Liver (tissue), 9 donors: ENCODE data around the gene SYTL1. TPM values are rescaled to one million over a fixed set of nuclear protein-coding genes. Genes with fewer than 3 reads are reported as not detected.

Experiments
- DNase-seq: peaks from one replicate; pipeline ENCODE4 v3.0.0-alpha.2; 2017; ENCODE audit warnings: low spot score
- H3K27ac ChIP-seq, 2 donors: one replicate each; pipeline ENCODE4 v1.7.0; 2013; ENCODE audit warnings: inconsistent platforms in 2 of 2, low read length in 2 of 2, control low read depth in 1 of 2, low read depth in 1 of 2, mild to moderate bottlenecking in 1 of 2
- H3K27me3 ChIP-seq, 4 donors: one replicate each; pipeline versions ENCODE4 v1.6.1 to v1.7.0; 2013; ENCODE audit warnings: low read length in 3 of 4, inconsistent platforms in 1 of 4, mild to moderate bottlenecking in 1 of 4, moderate library complexity in 1 of 4; ENCODE audit not compliant: control insufficient read depth in 4 of 4, insufficient read depth in 4 of 4
- H3K36me3 ChIP-seq, 4 donors: one replicate each; pipeline versions ENCODE4 v1.6.1 to v1.7.0; 2013; ENCODE audit warnings: low read length in 3 of 4, mild to moderate bottlenecking in 3 of 4, low read depth in 1 of 4, moderate library complexity in 1 of 4; ENCODE audit not compliant: control insufficient read depth in 4 of 4, insufficient read depth in 3 of 4
- H3K4me1 ChIP-seq, 4 donors: one replicate each; pipeline versions ENCODE4 v1.6.1 to v1.7.0; 2013; ENCODE audit warnings: low read length in 3 of 4, mild to moderate bottlenecking in 3 of 4, moderate library complexity in 1 of 4; ENCODE audit not compliant: control insufficient read depth in 4 of 4, insufficient read depth in 4 of 4
- H3K4me3 ChIP-seq, 3 donors: one replicate each; pipeline versions ENCODE4 v1.6.1 to v1.7.0; 2013; ENCODE audit warnings: low read length in 3 of 3, control low read depth in 1 of 3, low read depth in 1 of 3, mild to moderate bottlenecking in 1 of 3
- H3K9ac ChIP-seq, 2 donors: one replicate each; pipeline ENCODE4 v1.7.0; 2013; ENCODE audit warnings: low read length in 2 of 2, mild to moderate bottlenecking in 2 of 2, moderate library complexity in 2 of 2, control low read depth in 1 of 2, low read depth in 1 of 2
- H3K9me3 ChIP-seq, 4 donors: one replicate each; pipeline versions ENCODE4 v1.6.1 to v1.7.0; 2013; ENCODE audit warnings: low read length in 3 of 4; ENCODE audit not compliant: control insufficient read depth in 4 of 4
- FOXA1 ChIP-seq: IDR thresholded peaks from 2 replicates; pipeline ENCODE4 v1.6.1; 2016; ENCODE audit warnings: antibody characterized with exemption
- FOXA2 ChIP-seq: IDR thresholded peaks from 2 replicates; pipeline ENCODE4 v1.6.1; 2016; ENCODE audit warnings: antibody characterized with exemption
- GABPA ChIP-seq, 2 donors: IDR thresholded peaks in 1 of 2; conservative IDR thresholded peaks in 1 of 2; 2 replicates each; pipeline ENCODE4 v1.6.1; 2016; ENCODE audit warnings: antibody characterized with exemption in 2 of 2, mild to moderate bottlenecking in 1 of 2, moderate library complexity in 1 of 2
- HNF4A ChIP-seq, 2 donors: conservative IDR thresholded peaks; 2 replicates each; pipeline ENCODE4 v1.6.1; 2016; ENCODE audit warnings: antibody characterized with exemption in 2 of 2, mild to moderate bottlenecking in 2 of 2
- HNF4G ChIP-seq: IDR thresholded peaks from 2 replicates; pipeline ENCODE4 v1.6.1; 2016; ENCODE audit warnings: antibody characterized with exemption
- JUND ChIP-seq, 2 donors: IDR thresholded peaks; 2 replicates each; pipeline ENCODE4 v1.6.1; 2016; ENCODE audit warnings: antibody characterized with exemption in 2 of 2
- MAX ChIP-seq: IDR thresholded peaks from 2 replicates; pipeline ENCODE4 v1.6.1; 2016; ENCODE audit warnings: antibody characterized with exemption
- NR2F2 ChIP-seq: IDR thresholded peaks from 2 replicates; pipeline ENCODE4 v1.6.1; 2016; ENCODE audit warnings: antibody characterized with exemption
- RAD21 ChIP-seq, 2 donors: IDR thresholded peaks; 2 replicates each; pipeline ENCODE4 v1.6.1; 2016; ENCODE audit warnings: antibody characterized with exemption in 2 of 2, mild to moderate bottlenecking in 2 of 2
- RXRA ChIP-seq, 2 donors: IDR thresholded peaks; 2 replicates each; pipeline ENCODE4 v1.6.1; 2017 to 2018; ENCODE audit warnings: antibody characterized with exemption in 2 of 2, mild to moderate bottlenecking in 1 of 2
- SP1 ChIP-seq: IDR thresholded peaks from 2 replicates; pipeline ENCODE4 v1.6.1; 2018; ENCODE audit warnings: antibody characterized with exemption, mild to moderate bottlenecking
- TAF1 ChIP-seq: conservative IDR thresholded peaks from 2 replicates; pipeline ENCODE4 v1.6.1; 2016; ENCODE audit warnings: antibody characterized with exemption, mild to moderate bottlenecking
- YY1 ChIP-seq: IDR thresholded peaks from 2 replicates; pipeline ENCODE4 v1.6.1; 2016; ENCODE audit warnings: antibody characterized with exemption, mild to moderate bottlenecking
- WGBS: extraction: QIAGEN DNeasy Blood & Tissue Kit; methylation state at CpG from one replicate; pipeline ENCODE4 v1.1.7; 2013; 5-methylcytosine and 5-hydroxymethylcytosine counted together
- polyA plus RNA-seq, 2 donors: library from polyadenylated mRNA; stranded (reverse) in 1 of 2; unstranded in 1 of 2; fragments of 200-250 nt in 1 of 2; fragments of >200 nt in 1 of 2; fragmentation: Nextera tagmentation in 1 of 2; extraction: Ambion mirVana in 1 of 2; gene quantifications; one replicate each; pipeline versions ENCODE4 v1.2.1 to v1.2.3, GENCODE V29; 2013 to 2015
- total RNA-seq, 2 donors: library from RNA; depleted of rRNA; stranded (reverse); fragments of >200 nt; gene quantifications; one replicate each; pipeline ENCODE4 v1.2.3, GENCODE V29; 2014
- TF ChIP-seq, protein P1 (sequence below): IDR thresholded peaks from 2 replicates; pipeline ENCODE4 v1.6.1; 2016; ENCODE audit warnings: antibody characterized with exemption
- TF ChIP-seq, protein P2 (sequence below): fragments of 150-350 bp; IDR thresholded peaks from 2 replicates; pipeline ENCODE4 v1.5.1; 2017; ENCODE audit warnings: improper control_type of control experiment, low read depth, low read length; ENCODE audit not compliant: missing input control
- TF ChIP-seq, protein P3 (sequence below): IDR thresholded peaks from 2 replicates; pipeline ENCODE4 v1.6.1; 2016; ENCODE audit warnings: antibody characterized with exemption
- TF ChIP-seq, protein P4 (sequence below): IDR thresholded peaks from 2 replicates; pipeline ENCODE4 v1.6.1; 2016; ENCODE audit warnings: antibody characterized with exemption, mild to moderate bottlenecking
- donor health status: healthy.
- donor health status: healthy.
- donor health status: healthy.
- donor health status: healthy.
- donor health status: healthy.

The SYTL1 gene
- total and polyA plus RNA-seq, 4 donors, result 0.73 to 3.9 (median 1.4) TPM

DNA sequence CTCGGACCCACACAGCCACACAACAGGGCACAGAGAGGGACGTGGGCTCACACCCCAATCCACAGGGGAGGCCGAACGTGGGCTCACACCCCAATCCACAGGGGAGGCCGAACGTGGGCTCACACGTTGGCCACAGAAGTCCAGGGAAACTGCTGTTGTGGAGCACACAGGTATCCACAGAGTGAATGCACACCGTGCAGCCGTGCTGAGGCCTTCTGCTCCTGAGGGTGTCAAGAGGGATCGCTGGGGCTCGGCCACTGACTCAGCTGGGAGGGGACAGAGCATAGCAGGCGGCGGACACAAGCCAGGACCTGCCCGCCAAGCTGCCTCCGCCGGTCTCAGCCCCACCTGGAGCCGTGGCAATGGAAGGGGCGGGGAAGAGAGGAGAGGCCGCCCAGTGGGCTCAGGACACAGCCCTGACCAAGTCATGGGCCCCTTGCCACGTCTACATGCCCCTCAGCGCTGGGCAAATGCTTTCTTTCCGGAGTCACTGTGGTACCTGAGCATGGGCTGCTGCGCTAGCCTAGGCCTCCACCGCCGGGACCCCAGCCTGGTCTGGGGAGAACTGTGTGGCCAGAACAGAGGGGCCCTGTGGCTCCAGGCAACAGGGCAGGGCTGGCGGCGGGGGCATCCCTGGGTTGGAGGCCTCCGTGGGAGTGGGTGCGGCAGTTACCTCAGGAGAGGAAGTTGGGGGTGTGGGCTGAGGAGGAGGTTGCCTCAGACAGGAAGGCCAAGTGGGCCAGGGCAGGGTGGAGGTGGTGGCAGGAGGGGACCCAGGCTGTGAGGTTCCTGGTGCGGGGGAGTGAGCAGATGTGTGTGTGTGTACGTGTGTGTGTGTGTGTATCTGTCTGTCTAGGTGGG, 1.2 kb downstream of the SYTL1 start:
- Histone ChIP-seq H3K4me1 (no peaks in the 10 kb centered on the region), H3K9me3 (no peaks in the 10 kb centered on the region), H3K27me3 (no peaks in the 10 kb centered on the region), H3K27ac (peak overlapping the region; percentile 36 to 72), H3K36me3 (no peaks in the 10 kb centered on the region), H3K9ac (peak overlapping the region in 1 of 2 donors; percentile 22), H3K4me3 (no peak overlapping the region)
- DNase-seq, result no peak
- WGBS, result 70% methylated on average over 31 of the region's 31 CpGs
- TF ChIP-seq MAX, result no peak
- TF ChIP-seq FOXA2, result no peak
- no peak for TF ChIP-seq FOXA1
- TF ChIP-seq RAD21 (IDR thresholded peaks at IDR 0.05), result no peak
- no peak for TF ChIP-seq RXRA (IDR thresholded peaks at IDR 0.05)
- TF ChIP-seq JUND (IDR thresholded peaks at IDR 0.05), result no peak
- TF ChIP-seq TAF1, result no peak
- TF ChIP-seq HNF4G, result no peak
- TF ChIP-seq, protein P1, sequence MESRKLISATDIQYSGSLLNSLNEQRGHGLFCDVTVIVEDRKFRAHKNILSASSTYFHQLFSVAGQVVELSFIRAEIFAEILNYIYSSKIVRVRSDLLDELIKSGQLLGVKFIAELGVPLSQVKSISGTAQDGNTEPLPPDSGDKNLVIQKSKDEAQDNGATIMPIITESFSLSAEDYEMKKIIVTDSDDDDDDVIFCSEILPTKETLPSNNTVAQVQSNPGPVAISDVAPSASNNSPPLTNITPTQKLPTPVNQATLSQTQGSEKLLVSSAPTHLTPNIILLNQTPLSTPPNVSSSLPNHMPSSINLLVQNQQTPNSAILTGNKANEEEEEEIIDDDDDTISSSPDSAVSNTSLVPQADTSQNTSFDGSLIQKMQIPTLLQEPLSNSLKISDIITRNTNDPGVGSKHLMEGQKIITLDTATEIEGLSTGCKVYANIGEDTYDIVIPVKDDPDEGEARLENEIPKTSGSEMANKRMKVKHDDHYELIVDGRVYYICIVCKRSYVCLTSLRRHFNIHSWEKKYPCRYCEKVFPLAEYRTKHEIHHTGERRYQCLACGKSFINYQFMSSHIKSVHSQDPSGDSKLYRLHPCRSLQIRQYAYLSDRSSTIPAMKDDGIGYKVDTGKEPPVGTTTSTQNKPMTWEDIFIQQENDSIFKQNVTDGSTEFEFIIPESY, result no peak
- TF ChIP-seq, protein P2, sequence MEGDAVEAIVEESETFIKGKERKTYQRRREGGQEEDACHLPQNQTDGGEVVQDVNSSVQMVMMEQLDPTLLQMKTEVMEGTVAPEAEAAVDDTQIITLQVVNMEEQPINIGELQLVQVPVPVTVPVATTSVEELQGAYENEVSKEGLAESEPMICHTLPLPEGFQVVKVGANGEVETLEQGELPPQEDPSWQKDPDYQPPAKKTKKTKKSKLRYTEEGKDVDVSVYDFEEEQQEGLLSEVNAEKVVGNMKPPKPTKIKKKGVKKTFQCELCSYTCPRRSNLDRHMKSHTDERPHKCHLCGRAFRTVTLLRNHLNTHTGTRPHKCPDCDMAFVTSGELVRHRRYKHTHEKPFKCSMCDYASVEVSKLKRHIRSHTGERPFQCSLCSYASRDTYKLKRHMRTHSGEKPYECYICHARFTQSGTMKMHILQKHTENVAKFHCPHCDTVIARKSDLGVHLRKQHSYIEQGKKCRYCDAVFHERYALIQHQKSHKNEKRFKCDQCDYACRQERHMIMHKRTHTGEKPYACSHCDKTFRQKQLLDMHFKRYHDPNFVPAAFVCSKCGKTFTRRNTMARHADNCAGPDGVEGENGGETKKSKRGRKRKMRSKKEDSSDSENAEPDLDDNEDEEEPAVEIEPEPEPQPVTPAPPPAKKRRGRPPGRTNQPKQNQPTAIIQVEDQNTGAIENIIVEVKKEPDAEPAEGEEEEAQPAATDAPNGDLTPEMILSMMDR, result no peak

- TF ChIP-seq HNF4A (conservative IDR thresholded peaks at IDR 0.05) (no peak), GABPA (IDR thresholded peaks at IDR 0.05 in 1 of 2, conservative IDR thresholded peaks at IDR 0.05 in 1 of 2) (no peak), MAX (no peak), RXRA (IDR thresholded peaks at IDR 0.05) (no peak), YY1 (no peak), NR2F2 (no peak), TAF1 (no peak), FOXA1 (no peak), HNF4G (no peak), FOXA2 (no peak), RAD21 (IDR thresholded peaks at IDR 0.05) (no peak), SP1 (no peak)
- TF ChIP-seq, protein P2, result no peak
- TF ChIP-seq, protein P3, sequence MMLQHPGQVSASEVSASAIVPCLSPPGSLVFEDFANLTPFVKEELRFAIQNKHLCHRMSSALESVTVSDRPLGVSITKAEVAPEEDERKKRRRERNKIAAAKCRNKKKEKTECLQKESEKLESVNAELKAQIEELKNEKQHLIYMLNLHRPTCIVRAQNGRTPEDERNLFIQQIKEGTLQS, result no peak
- TF ChIP-seq, protein P4, sequence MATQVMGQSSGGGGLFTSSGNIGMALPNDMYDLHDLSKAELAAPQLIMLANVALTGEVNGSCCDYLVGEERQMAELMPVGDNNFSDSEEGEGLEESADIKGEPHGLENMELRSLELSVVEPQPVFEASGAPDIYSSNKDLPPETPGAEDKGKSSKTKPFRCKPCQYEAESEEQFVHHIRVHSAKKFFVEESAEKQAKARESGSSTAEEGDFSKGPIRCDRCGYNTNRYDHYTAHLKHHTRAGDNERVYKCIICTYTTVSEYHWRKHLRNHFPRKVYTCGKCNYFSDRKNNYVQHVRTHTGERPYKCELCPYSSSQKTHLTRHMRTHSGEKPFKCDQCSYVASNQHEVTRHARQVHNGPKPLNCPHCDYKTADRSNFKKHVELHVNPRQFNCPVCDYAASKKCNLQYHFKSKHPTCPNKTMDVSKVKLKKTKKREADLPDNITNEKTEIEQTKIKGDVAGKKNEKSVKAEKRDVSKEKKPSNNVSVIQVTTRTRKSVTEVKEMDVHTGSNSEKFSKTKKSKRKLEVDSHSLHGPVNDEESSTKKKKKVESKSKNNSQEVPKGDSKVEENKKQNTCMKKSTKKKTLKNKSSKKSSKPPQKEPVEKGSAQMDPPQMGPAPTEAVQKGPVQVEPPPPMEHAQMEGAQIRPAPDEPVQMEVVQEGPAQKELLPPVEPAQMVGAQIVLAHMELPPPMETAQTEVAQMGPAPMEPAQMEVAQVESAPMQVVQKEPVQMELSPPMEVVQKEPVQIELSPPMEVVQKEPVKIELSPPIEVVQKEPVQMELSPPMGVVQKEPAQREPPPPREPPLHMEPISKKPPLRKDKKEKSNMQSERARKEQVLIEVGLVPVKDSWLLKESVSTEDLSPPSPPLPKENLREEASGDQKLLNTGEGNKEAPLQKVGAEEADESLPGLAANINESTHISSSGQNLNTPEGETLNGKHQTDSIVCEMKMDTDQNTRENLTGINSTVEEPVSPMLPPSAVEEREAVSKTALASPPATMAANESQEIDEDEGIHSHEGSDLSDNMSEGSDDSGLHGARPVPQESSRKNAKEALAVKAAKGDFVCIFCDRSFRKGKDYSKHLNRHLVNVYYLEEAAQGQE, result no peak
- Histone ChIP-seq H3K9me3 (no peaks in the 10 kb centered on the region), H3K36me3 (no peaks in the 10 kb centered on the region), H3K27me3 (no peaks in the 10 kb centered on the region), H3K4me3 (no peak overlapping the region), H3K4me1 (no peaks in the 10 kb centered on the region), H3K27ac (no peak overlapping the region), H3K9ac (no peak overlapping the region)
- no peak for DNase-seq
- 78% methylated on average over 5 of the region's 5 CpGs for WGBS
These were observed 1.8 kb downstream of the SYTL1 start for GRCh38 chr1:27343639-27344025.
